Gastrocnemius medialis (tissue), 4 donors: Measurements from ENCODE around the gene PRKAA2.

Experiments used
- POLR2A ChIP-seq, 2 donors: fragments of 450-650 bp; IDR thresholded peaks; one replicate each; pipeline ENCODE4 v1.6.1; 2017; ENCODE audit warnings: antibody characterized with exemption in 2 of 2, mild to moderate bottlenecking in 2 of 2, moderate library complexity in 2 of 2
- TF ChIP-seq, protein P1 (sequence below), 5 experiments: fragments of 450-650 bp in 3 of 5; fragments of 200-600 bp in 2 of 5; sonication (generic) in 2 of 5; IDR thresholded peaks in 4 of 5; conservative IDR thresholded peaks in 1 of 5; 1 replicate in 4 of 5; 2 replicates in 1 of 5; pipeline ENCODE4 v1.5.1; 2016 to 2019; ENCODE audit warnings: antibody characterized with exemption in 5 of 5, mild to moderate bottlenecking in 3 of 5, moderate library complexity in 3 of 5

DNA sequence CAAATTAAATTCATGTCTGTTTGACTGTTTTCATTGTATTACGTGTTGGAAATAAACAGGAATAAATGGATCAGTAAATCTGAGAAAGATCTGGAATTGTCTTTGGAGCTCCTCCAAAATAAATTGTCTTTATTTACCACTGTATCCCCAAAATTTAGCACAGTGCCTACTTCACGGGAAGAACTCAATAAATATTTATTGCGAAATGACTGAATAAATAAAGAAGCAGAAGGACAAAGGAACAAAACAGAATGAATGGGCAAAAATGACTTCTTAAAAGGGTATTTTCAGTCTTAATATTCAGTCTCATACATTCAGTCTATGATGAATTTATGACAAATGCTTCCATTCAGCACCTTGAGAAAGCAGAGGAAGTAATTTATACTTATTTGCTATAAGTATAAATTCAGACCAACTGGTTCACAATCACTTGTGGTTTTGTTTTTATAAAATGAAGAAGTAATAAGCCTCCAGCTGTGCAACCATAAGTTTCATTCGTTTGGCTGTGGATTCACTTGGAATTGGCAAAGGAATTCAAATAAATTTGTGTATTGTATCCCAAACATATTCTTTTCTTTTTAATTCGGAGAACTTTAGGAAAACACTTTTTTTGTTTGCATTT lies 19.2 kb upstream of the PRKAA2 start:
- TF ChIP-seq, protein P1, sequence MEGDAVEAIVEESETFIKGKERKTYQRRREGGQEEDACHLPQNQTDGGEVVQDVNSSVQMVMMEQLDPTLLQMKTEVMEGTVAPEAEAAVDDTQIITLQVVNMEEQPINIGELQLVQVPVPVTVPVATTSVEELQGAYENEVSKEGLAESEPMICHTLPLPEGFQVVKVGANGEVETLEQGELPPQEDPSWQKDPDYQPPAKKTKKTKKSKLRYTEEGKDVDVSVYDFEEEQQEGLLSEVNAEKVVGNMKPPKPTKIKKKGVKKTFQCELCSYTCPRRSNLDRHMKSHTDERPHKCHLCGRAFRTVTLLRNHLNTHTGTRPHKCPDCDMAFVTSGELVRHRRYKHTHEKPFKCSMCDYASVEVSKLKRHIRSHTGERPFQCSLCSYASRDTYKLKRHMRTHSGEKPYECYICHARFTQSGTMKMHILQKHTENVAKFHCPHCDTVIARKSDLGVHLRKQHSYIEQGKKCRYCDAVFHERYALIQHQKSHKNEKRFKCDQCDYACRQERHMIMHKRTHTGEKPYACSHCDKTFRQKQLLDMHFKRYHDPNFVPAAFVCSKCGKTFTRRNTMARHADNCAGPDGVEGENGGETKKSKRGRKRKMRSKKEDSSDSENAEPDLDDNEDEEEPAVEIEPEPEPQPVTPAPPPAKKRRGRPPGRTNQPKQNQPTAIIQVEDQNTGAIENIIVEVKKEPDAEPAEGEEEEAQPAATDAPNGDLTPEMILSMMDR (IDR thresholded peaks at IDR 0.05 in 4 of 5, conservative IDR thresholded peaks at IDR 0.05 in 1 of 5) = no peak
- no peak for TF ChIP-seq POLR2A (IDR thresholded peaks at IDR 0.05)
